Loucy (cell line): ENCODE measurements around the gene KLHL6.
"Not testable (repeated sequence)": the region's sequence is repeated elsewhere in the genome, so short reads cannot be mapped to it uniquely, and the experiment has no call there.

ENCODE experiments used
- H2AFZ ChIP-seq: fragments of 200-600 bp; sonication (generic); 2 replicates; pipeline ENCODE4 v1.6.0; 2016; ENCODE audit warnings: antibody characterized with exemption, mild to moderate bottlenecking, low read length, moderate library complexity
- H3F3A ChIP-seq: fragments of 200-600 bp; 2 replicates; pipeline ENCODE4 v1.6.0; 2016; ENCODE audit warnings: antibody characterized with exemption, low read depth, mild to moderate bottlenecking
- H3K27me3 ChIP-seq: fragments of 200-600 bp; sonication (generic); 2 replicates; pipeline ENCODE4 v1.6.1; 2014; ENCODE audit warnings: low read length, mild to moderate bottlenecking; ENCODE audit not compliant: insufficient read depth, poor library complexity, severe bottlenecking
- H3K36me3 ChIP-seq: fragments of 200-600 bp; sonication (generic); 2 replicates; pipeline ENCODE4 v1.6.1; 2016; ENCODE audit warnings: low read length; ENCODE audit not compliant: insufficient read depth
- H3K4me1 ChIP-seq: fragments of 200-600 bp; sonication (generic); 2 replicates; pipeline ENCODE4 v1.5.1; 2014; ENCODE audit warnings: low read length, mild to moderate bottlenecking; ENCODE audit not compliant: insufficient read depth, poor library complexity, severe bottlenecking
- H3K4me2 ChIP-seq: fragments of 200-600 bp; sonication (generic); 2 replicates; pipeline ENCODE4 v1.6.0; 2014; ENCODE audit warnings: antibody characterized with exemption, low read length, low read depth, mild to moderate bottlenecking; ENCODE audit not compliant: poor library complexity, severe bottlenecking
- H3K4me3 ChIP-seq: fragments of 200-600 bp; sonication (generic); 2 replicates; pipeline ENCODE4 v1.5.1; 2014; ENCODE audit warnings: low read length, mild to moderate bottlenecking, mixed read lengths; ENCODE audit not compliant: poor library complexity, severe bottlenecking
- H3K79me2 ChIP-seq: fragments of 200-600 bp; sonication (generic); 2 replicates; pipeline ENCODE4 v1.6.1; 2014; ENCODE audit warnings: low read length; ENCODE audit not compliant: insufficient read depth
- H3K9ac ChIP-seq: fragments of 200-600 bp; sonication (generic); 2 replicates; pipeline ENCODE4 v1.6.0; 2014; ENCODE audit warnings: mild to moderate bottlenecking, low read depth, low read length, moderate library complexity; ENCODE audit not compliant: poor library complexity, severe bottlenecking
- H3K9me2 ChIP-seq: fragments of 200-600 bp; sonication (generic); replicated peaks from 2 replicates; pipeline ENCODE4 v1.6.1; 2016; ENCODE audit warnings: low read depth, low read length, mixed read lengths
- H3K9me3 ChIP-seq: fragments of 200-600 bp; sonication (generic); 2 replicates; pipeline ENCODE4 v1.6.1; 2014; ENCODE audit warnings: mild to moderate bottlenecking, antibody characterized with exemption, low read length, low read depth; ENCODE audit not compliant: insufficient read depth
- H4K20me1 ChIP-seq: fragments of 200-600 bp; sonication (generic); 2 replicates; pipeline ENCODE4 v1.6.0; 2014; ENCODE audit warnings: antibody characterized with exemption, low read length, mild to moderate bottlenecking; ENCODE audit not compliant: insufficient read depth, poor library complexity, severe bottlenecking
- EZH2phosphoT487 ChIP-seq: fragments of 200-600 bp; IDR thresholded peaks from 2 replicates; pipeline ENCODE4 v1.6.1; 2018; ENCODE audit warnings: antibody characterized with exemption, mild to moderate bottlenecking, moderate library complexity, borderline replicate concordance
- TF ChIP-seq, protein P1 (sequence below): fragments of 200-600 bp; sonication (generic); conservative IDR thresholded peaks from 2 replicates; pipeline ENCODE4 v1.5.1; 2014; ENCODE audit warnings: mild to moderate bottlenecking, antibody characterized with exemption, low read length

Gene KLHL6

DNA sequence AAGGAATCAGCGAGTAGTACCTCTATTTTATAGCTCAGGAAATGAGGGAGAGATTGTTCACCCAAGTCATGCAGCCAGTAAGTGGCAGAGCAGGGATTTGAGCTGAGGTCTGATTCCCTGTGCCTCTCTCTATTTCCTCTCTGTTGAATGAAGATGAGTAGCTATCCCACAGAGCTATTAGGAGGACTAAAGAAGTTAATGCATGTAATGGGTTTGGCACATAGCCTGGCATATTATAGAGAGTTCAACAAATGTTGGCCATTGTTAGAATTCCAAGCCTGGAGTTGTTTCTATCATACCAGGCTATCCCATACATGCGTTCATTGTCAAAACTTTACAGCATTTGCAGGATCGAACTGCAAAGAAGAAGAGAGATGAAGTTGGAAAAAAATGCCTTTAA lies 21.8 kb upstream of the KLHL6 start:
- Histone ChIP-seq H3F3A (peaks cover 2% of the 10 kb centered on the region; the same call in 1 of the 2 replicates), H3K79me2 (no peaks in the 10 kb centered on the region), H3K4me2 (peak overlapping the region; percentile 62), H3K4me3 (no peak overlapping the region), H3K27me3 (no peaks in the 10 kb centered on the region), H3K9ac (no peak overlapping the region), H2AFZ (no peak overlapping the region), H4K20me1 (no peaks in the 10 kb centered on the region), H3K9me3 (no peaks in the 10 kb centered on the region), H3K36me3 (no peaks in the 10 kb centered on the region), H3K4me1 (peaks cover 29% of the 10 kb centered on the region), H3K9me2 (no peaks in the 10 kb centered on the region)
- TF ChIP-seq EZH2phosphoT487: no peak
- TF ChIP-seq, protein P1, sequence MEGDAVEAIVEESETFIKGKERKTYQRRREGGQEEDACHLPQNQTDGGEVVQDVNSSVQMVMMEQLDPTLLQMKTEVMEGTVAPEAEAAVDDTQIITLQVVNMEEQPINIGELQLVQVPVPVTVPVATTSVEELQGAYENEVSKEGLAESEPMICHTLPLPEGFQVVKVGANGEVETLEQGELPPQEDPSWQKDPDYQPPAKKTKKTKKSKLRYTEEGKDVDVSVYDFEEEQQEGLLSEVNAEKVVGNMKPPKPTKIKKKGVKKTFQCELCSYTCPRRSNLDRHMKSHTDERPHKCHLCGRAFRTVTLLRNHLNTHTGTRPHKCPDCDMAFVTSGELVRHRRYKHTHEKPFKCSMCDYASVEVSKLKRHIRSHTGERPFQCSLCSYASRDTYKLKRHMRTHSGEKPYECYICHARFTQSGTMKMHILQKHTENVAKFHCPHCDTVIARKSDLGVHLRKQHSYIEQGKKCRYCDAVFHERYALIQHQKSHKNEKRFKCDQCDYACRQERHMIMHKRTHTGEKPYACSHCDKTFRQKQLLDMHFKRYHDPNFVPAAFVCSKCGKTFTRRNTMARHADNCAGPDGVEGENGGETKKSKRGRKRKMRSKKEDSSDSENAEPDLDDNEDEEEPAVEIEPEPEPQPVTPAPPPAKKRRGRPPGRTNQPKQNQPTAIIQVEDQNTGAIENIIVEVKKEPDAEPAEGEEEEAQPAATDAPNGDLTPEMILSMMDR: no peak

DNA sequence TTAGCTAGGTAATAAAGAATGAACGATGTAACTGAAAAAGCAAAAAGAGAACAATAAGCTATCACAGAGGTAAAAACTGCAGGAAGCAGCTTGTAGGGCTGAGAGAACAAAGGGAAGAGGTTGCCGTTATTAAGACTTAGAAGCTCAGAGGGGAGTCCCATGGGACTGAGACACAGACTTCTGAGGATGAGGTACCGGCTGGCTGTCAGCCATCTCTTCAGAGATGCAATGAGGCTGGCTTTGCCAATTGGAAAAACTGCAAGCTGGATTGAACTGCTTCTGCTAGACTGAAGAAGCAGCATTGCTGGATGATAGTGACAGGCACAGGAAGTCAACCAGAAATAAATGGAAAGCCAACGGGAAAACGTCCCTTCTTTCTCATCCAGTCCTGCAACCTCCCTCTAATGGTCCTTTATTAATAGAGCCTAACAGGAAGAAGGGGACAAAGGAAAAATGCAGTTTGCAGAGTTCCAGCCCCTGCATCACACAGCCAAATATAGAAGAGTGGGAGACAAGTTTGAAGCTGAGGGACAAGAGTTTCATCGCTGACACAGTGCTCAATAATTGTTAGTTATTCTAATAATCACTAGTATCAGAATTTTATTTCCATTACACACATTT lies 21.1 kb upstream of the KLHL6 start:
- peaks cover 29% of the 10 kb centered on the region for H3K4me1 ChIP-seq
- H3K9ac ChIP-seq: no peak overlapping the region
- no peaks in the 10 kb centered on the region for H3K27me3 ChIP-seq
- no peaks in the 10 kb centered on the region for H4K20me1 ChIP-seq
- H3K79me2 ChIP-seq: no peaks in the 10 kb centered on the region
- H3K9me2 ChIP-seq: no peaks in the 10 kb centered on the region
- H3K4me3 ChIP-seq: peak overlapping the region; percentile 21
- peak overlapping the region; percentile 62 for H3K4me2 ChIP-seq
- H2AFZ ChIP-seq: peak overlapping the region; percentile 7; the same call in 1 of the 2 replicates
- TF ChIP-seq EZH2phosphoT487: no peak
- TF ChIP-seq, protein P1: no peak
- no peaks in the 10 kb centered on the region for H3K36me3 ChIP-seq
- peaks cover 2% of the 10 kb centered on the region; the same call in 1 of the 2 replicates for H3F3A ChIP-seq
- H3K9me3 ChIP-seq: no peaks in the 10 kb centered on the region

DNA sequence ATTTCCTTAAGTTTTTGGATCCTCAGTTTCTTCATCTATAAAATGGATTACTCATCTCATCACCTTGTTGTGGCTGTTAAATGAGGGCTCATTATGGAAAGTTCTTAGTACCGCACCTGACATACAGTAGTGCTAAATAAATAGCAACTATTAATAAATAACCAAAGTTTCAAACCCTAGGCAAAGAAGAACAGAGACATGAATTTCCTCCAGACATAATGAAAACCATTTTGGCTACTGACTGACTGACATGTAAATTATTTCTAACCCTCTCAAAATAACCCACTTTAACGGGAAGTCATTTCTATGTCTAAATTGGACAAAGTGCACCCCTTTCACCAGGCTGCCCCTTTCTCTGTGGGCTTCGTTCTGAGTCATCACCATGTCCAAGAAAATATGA lies 17.4 kb upstream of the KLHL6 start:
- no peak overlapping the region for H3K4me3 ChIP-seq
- H4K20me1 ChIP-seq: no peaks in the 10 kb centered on the region
- H3K9me2 ChIP-seq: no peaks in the 10 kb centered on the region
- no peaks in the 10 kb centered on the region for H3K79me2 ChIP-seq
- H3K9me3 ChIP-seq: no peaks in the 10 kb centered on the region
- no peaks in the 10 kb centered on the region for H3K36me3 ChIP-seq
- H2AFZ ChIP-seq: no peak overlapping the region
- peaks cover 2% of the 10 kb centered on the region; the same call in 1 of the 2 replicates for H3F3A ChIP-seq
- H3K4me1 ChIP-seq: peaks cover 23% of the 10 kb centered on the region
- no peaks in the 10 kb centered on the region for H3K27me3 ChIP-seq
- H3K9ac ChIP-seq: no peak overlapping the region
- TF ChIP-seq, protein P1: no peak
- no peak for TF ChIP-seq EZH2phosphoT487
- no peak overlapping the region for H3K4me2 ChIP-seq

DNA sequence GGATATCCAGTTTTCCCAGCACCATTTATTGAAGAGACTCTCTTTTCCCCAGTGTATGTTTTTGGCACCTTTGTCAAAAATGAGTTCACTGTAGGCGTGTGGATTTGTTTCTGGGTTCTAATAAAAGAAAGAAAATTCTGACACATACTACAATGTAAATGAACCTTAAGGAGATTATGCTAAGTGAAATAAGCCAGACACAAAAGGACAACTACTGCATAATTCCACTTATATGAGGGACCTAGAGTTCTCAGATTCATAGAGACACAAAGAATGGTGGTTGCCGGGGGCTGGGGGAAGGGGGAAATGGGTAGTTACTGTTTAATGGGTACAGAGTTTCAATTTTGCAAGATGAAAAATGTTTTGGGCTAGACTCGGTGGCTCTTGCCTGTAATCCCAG lies 14.7 kb upstream of the KLHL6 start:
- H3K4me1 ChIP-seq, H2AFZ ChIP-seq, H3K4me3 ChIP-seq, H4K20me1 ChIP-seq, H3K79me2 ChIP-seq, H3K9ac ChIP-seq, H3K36me3 ChIP-seq, H3F3A ChIP-seq, H3K27me3 ChIP-seq, H3K9me2 ChIP-seq, H3K4me2 ChIP-seq, H3K9me3 ChIP-seq: not testable (repeated sequence)
